Neural progenitor cell (in vitro differentiated cells): Measurements from ENCODE around the gene KRT2.

Experiments
- EZH2phosphoT487 ChIP-seq: fragments of 200-600 bp; sonication (generic); IDR thresholded peaks from 2 replicates; pipeline ENCODE4 v1.6.1; 2017; ENCODE audit warnings: antibody characterized with exemption
- TF ChIP-seq, protein P1 (sequence below): fragments of 200-600 bp; sonication (generic); IDR thresholded peaks from 2 replicates; pipeline ENCODE4 v1.5.1; 2017; ENCODE audit warnings: antibody characterized with exemption, mild to moderate bottlenecking

DNA sequence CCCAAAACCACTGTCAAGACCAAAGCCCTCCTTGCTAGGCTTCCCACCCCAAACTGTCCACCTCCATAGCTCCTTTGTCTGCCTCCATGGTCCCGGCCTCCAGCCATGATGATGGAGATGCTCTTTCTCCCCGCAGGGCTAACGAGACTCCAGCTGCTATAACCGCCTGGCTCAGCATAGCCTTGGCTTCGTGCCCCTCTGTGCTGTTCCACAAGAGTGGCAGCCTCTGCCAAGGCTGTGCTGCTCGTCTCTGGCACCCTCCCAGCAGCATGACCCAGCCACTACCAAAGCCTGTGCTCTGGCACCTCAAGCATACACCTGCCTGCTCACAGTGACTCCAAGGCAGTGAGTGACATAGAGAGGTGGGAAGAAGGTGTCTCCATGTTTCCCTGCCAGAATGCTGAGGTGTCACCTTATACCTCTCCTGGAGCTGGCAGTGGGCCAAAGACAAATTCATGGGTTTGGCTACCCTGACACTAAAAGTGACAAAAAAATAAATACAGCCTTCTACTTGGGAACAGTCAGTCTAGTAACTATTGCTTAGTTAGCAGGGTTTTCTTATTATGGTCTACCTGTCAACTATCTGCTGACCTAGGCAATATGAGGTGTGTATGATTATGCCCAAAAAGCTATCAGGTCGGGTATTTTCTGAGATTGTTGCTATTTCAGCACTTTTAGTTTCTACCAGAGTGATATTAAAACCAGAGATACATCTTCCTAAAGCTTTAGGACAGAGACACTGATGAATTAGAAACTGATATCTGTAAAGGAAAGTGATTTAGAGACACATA, 17.6 kb downstream of the KRT2 start:
- TF ChIP-seq, protein P1, sequence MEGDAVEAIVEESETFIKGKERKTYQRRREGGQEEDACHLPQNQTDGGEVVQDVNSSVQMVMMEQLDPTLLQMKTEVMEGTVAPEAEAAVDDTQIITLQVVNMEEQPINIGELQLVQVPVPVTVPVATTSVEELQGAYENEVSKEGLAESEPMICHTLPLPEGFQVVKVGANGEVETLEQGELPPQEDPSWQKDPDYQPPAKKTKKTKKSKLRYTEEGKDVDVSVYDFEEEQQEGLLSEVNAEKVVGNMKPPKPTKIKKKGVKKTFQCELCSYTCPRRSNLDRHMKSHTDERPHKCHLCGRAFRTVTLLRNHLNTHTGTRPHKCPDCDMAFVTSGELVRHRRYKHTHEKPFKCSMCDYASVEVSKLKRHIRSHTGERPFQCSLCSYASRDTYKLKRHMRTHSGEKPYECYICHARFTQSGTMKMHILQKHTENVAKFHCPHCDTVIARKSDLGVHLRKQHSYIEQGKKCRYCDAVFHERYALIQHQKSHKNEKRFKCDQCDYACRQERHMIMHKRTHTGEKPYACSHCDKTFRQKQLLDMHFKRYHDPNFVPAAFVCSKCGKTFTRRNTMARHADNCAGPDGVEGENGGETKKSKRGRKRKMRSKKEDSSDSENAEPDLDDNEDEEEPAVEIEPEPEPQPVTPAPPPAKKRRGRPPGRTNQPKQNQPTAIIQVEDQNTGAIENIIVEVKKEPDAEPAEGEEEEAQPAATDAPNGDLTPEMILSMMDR = no peak
- TF ChIP-seq EZH2phosphoT487 = no peak
